HepG2 (cell line): ENCODE data around the gene C14orf132. TPM values are rescaled to one million over a fixed set of nuclear protein-coding genes. Genes with fewer than 3 reads are reported as not detected.

ENCODE experiments used
- ATAC-seq: fragments of 200-7000 bp; cut with Tn5 transposase; 3 replicates; pipeline ENCODE4 v1.9.1; 2020; ENCODE audit warnings: mild to moderate bottlenecking, moderate library complexity
- BruUV-seq: library from RNA; stranded (reverse); fragments of 400-500 nt; replicated peaks from 2 replicates; lab custom pipeline; 2021; lab: Mats Ljungman, UMichigan
- CTCF ChIA-PET: fragments of 300-600 bp; formaldehyde crosslinking; extraction: SDS; loops from one replicate; lab custom pipeline; 2021; ENCODE audit warnings: low total read pairs, inconsistent platforms, low intra/inter-chr PET ratio; lab: Yijun Ruan, JAX
- POLR2A ChIA-PET: fragments of 350-600 bp; sonication (Branson Sonifier 250); formaldehyde crosslinking; loops from one replicate; lab custom pipeline; 2020; ENCODE audit warnings: antibody characterized with exemption, inconsistent platforms; lab: Yijun Ruan, JAX
- DNase-seq: peaks from one replicate; pipeline ENCODE4 v3.0.0-alpha.2; 2015; ENCODE audit warnings: low spot score
- FAIRE-seq: peaks from 3 replicates; lab custom pipeline; 2011; peaks lifted over from hg19 to GRCh38; lab: Jason Lieb, UNC
- H2AFZ ChIP-seq: one replicate; pipeline ENCODE4 v1.6.1; 2011; ENCODE audit warnings: low read length, inconsistent platforms
- H3K27ac ChIP-seq: fragments of 300-600 bp; 3 replicates; pipeline ENCODE4 v1.8.0; 2011; ENCODE audit warnings: mixed run types, mild to moderate bottlenecking, mixed read lengths, low read length, inconsistent platforms; ENCODE audit not compliant: insufficient read depth; ENCODE audit errors: extremely low read length
- H3K27me3 ChIP-seq, 2 experiments: fragments of 200-600 bp in 1 of 2; 2 replicates in 1 of 2; 3 replicates in 1 of 2; pipeline versions ENCODE4 v1.6.0 to v1.8.0; 2011; ENCODE audit warnings: low read length in 2 of 2, mild to moderate bottlenecking in 2 of 2, moderate library complexity in 2 of 2, inconsistent platforms in 1 of 2; ENCODE audit not compliant: insufficient read depth in 2 of 2, control insufficient read depth in 1 of 2
- H3K36me3 ChIP-seq, 2 experiments: fragments of 200-600 bp in 1 of 2; replicated peaks in 1 of 2; 2 replicates in 1 of 2; 3 replicates in 1 of 2; pipeline versions ENCODE4 v1.5.1 to v1.8.0; 2011; ENCODE audit warnings: low read length in 2 of 2, inconsistent platforms in 1 of 2; ENCODE audit not compliant: insufficient read depth in 2 of 2, control insufficient read depth in 1 of 2
- H3K4me1 ChIP-seq: 2 replicates; pipeline ENCODE4 v1.5.1; 2012; ENCODE audit warnings: low read length, inconsistent platforms; ENCODE audit not compliant: insufficient read depth
- H3K4me2 ChIP-seq: 2 replicates; pipeline ENCODE4 v1.6.0; 2011; ENCODE audit warnings: low read depth, low read length, inconsistent platforms
- H3K4me3 ChIP-seq, 3 experiments: fragments of 200-600 bp in 1 of 3; sonication (generic), shearing (Covaris generic) in 1 of 3; replicated peaks in 1 of 3; 2 replicates each; pipeline ENCODE4 v1.5.1; 2011 to 2016; ENCODE audit warnings: low read length in 3 of 3, inconsistent platforms in 2 of 3, low read depth in 2 of 3, mild to moderate bottlenecking in 2 of 3, control low read depth in 1 of 3, mixed read lengths in 1 of 3; ENCODE audit not compliant: insufficient read depth in 1 of 3
- H3K79me2 ChIP-seq: one replicate; pipeline ENCODE4 v1.6.1; 2011; ENCODE audit warnings: low read length, inconsistent platforms; ENCODE audit not compliant: insufficient read depth
- H3K9ac ChIP-seq: 2 replicates; pipeline ENCODE4 v1.6.0; 2011; ENCODE audit warnings: mild to moderate bottlenecking, low read depth, low read length, inconsistent platforms; ENCODE audit not compliant: insufficient read depth
- H3K9me3 ChIP-seq: 2 replicates; pipeline ENCODE4 v1.5.1; 2012; ENCODE audit warnings: mild to moderate bottlenecking, low read length
- H4K20me1 ChIP-seq: 2 replicates; pipeline ENCODE4 v1.6.0; 2011; ENCODE audit warnings: inconsistent platforms, mild to moderate bottlenecking, low read length, moderate library complexity; ENCODE audit not compliant: insufficient read depth
- FOXJ3 ChIP-seq: sonication (generic); formaldehyde crosslinking; IDR thresholded peaks from 2 replicates; pipeline ENCODE4 v1.4.0; 2020; ENCODE audit warnings: missing genetic modification reagents, mild to moderate bottlenecking, borderline replicate concordance
- NR2F1 ChIP-seq, 2 experiments: fragments of 450-650 bp in 1 of 2; formaldehyde crosslinking in 1 of 2; IDR thresholded peaks; 2 replicates each; pipeline versions ENCODE4 v1.5.0 to v1.6.1; 2016 to 2020; ENCODE audit warnings: mild to moderate bottlenecking in 1 of 2, missing compliant biosample characterization in 1 of 2, missing genetic modification reagents in 1 of 2, moderate library complexity in 1 of 2
- TEF ChIP-seq: sonication (generic); formaldehyde crosslinking; IDR thresholded peaks from 2 replicates; pipeline ENCODE4 v1.5.0; 2020; ENCODE audit warnings: missing genetic modification reagents
- ZFP37 ChIP-seq: sonication (generic); formaldehyde crosslinking; IDR thresholded peaks from 2 replicates; pipeline ENCODE4 v1.4.0; 2020; ENCODE audit warnings: missing genetic modification reagents, borderline replicate concordance
- ZKSCAN5 ChIP-seq: sonication (generic); formaldehyde crosslinking; IDR thresholded peaks from 2 replicates; pipeline ENCODE4 v1.5.1; 2020; ENCODE audit warnings: mild to moderate bottlenecking, missing genetic modification reagents
- ZNF280B ChIP-seq: sonication (generic); formaldehyde crosslinking; IDR thresholded peaks from 2 replicates; pipeline ENCODE4 v1.5.0; 2020; ENCODE audit warnings: missing genetic modification reagents, mild to moderate bottlenecking, borderline replicate concordance
- ZNF513 ChIP-seq: sonication (generic); formaldehyde crosslinking; conservative IDR thresholded peaks from 2 replicates; pipeline ENCODE4 v1.5.0; 2020; ENCODE audit warnings: missing genetic modification reagents
- WGBS: methylation state at CpG from one replicate; pipeline ENCODE4 v1.1.6; 2017; ENCODE audit warnings: low lambda C conversion rate; 5-methylcytosine and 5-hydroxymethylcytosine counted together
- in situ Hi-C: cut with HindIII; loops from 2 replicates; pipeline ENCODE4 v1.10.0; 2017; ENCODE audit warnings: low pct_unique_long_range_greater_than_20kb; ENCODE audit not compliant: extremely low pct_ligation_motif_present
- intact Hi-C: fragments of 100-400 bp; cut with micrococcal nuclease; formaldehyde crosslinking; loops from one replicate; pipeline ENCODE4 v1.10.0; 2022; ENCODE audit not compliant: unreplicated experiment
- polyA plus RNA-seq, 8 experiments: library from polyadenylated mRNA; depleted of rRNA in 3 of 8; stranded (reverse) in 7 of 8; unstranded in 1 of 8; fragments of >200 nt; fragmentation: Illumina TruSeq in 4 of 8; extraction: Trizol in 4 of 8; gene quantifications; 2 replicates each; pipeline versions ENCODE4 v1.2.1 to v1.2.3, GENCODE V29; 2011 to 2016; ENCODE audit warnings: low read depth in 4 of 8, missing spikeins in 1 of 8, mixed read lengths in 1 of 8; ENCODE audit not compliant: insufficient read depth in 1 of 8
- total RNA-seq, 5 experiments: library from RNA; depleted of rRNA; stranded (reverse); fragments of >200 nt; fragmentation: Illumina TruSeq; extraction: Trizol; gene quantifications; 2 replicates each; pipeline ENCODE4 v1.2.3, GENCODE V29; 2016; ENCODE audit warnings: low read depth in 1 of 5

Gene C14orf132
- total and polyA plus RNA-seq, 2 of the 13 experiments (the other 11 are each of a cell fraction or from before 2014, with no cell fraction given): 0.13 to 0.15 TPM

- FAIRE-seq (no peak), DNase-seq (no peak), ATAC-seq (no peak)
- H3K27ac ChIP-seq: no peak overlapping the region
- no TSS peak for BruUV-seq
- no peaks in the 10 kb centered on the region for H3K36me3 ChIP-seq
- H3K4me1 ChIP-seq: peaks cover 11% of the 10 kb centered on the region
- CTCF ChIA-PET: no interaction called here
- no peak overlapping the region for H2AFZ ChIP-seq
- H3K9me3 ChIP-seq: peaks cover 9% of the 10 kb centered on the region; the same call in 1 of the 2 replicates
- no peaks in the 10 kb centered on the region for H3K79me2 ChIP-seq
- intact Hi-C loops (no loop called here), in situ Hi-C loops (no loop called here)
- no peak overlapping the region for H3K4me3 ChIP-seq
- POLR2A ChIA-PET: no interaction called here
- no peaks in the 10 kb centered on the region for H4K20me1 ChIP-seq
- 49% methylated on average over 4 of the region's 4 CpGs for WGBS
- no peak for TF ChIP-seq TEF (CRISPR knock-in tag)
- TF ChIP-seq ZFP37 (CRISPR knock-in tag): no peak
- TF ChIP-seq ZNF280B (CRISPR knock-in tag): no peak
- no peak for TF ChIP-seq ZNF513 (CRISPR knock-in tag)
- TF ChIP-seq FOXJ3 (CRISPR knock-in tag): no peak
- TF ChIP-seq ZKSCAN5 (CRISPR knock-in tag): no peak
- TF ChIP-seq NR2F1 (CRISPR knock-in tag; IDR thresholded peaks at IDR 0.05): no peak
- H3K9ac ChIP-seq: no peak overlapping the region
- no peaks in the 10 kb centered on the region; a peak in 1 of 5 replicates for H3K27me3 ChIP-seq
- no peak overlapping the region for H3K4me2 ChIP-seq
These were observed 97.3 kb downstream of the C14orf132 start for GRCh38 chr14:96136371-96137005.
